Putamen (tissue), 1 donor: ENCODE measurements around the gene PKN3.
"Not testable (repeated sequence)": the region's sequence is repeated elsewhere in the genome, so short reads cannot be mapped to it uniquely, and the experiment has no call there.

Experiments used
- DNase-seq: peaks from one replicate; pipeline ENCODE4 v3.0.0-alpha.2; 2016; ENCODE audit warnings: low spot score

The PKN3 gene

DNA sequence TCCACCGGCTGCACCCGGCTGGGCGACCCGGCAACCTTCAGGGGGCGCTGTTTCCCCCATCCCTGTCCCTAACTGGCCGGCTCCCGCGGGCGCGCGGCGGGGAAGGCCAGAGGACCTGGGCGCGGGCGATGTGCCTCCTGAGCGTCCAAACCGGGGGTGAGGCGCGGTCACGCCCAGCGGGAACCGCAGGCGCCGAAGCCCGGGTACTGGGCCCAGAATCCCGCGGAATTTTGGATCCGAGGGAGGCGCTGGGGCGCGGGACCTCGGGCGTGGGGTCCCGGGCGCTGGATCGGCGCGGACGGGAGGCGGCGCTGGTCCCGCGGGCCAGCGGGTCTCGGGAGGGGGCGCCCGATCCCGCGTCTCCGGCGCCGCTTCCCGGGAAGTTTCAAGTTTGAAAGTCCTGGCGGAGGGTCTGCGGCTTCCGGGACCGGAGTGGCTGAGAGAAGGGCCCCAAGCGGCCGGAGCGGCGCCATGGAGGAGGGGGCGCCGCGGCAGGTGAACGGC, at the start of gene PKN3:
PKN3 (plus strand) TSS at position 59 of the 504 bp plus-strand sequence; CDS start at position 472, 413 bp downstream.
- peak; percentile 55 for DNase-seq

- no peak for DNase-seq
Observed at GRCh38 chr9:128653908-128654307, 48.4 kb upstream of the PKN3 start.

GRCh38 chr9:128654481-128654880, 47.8 kb upstream of the PKN3 start:
- DNase-seq, result no peak

DNA sequence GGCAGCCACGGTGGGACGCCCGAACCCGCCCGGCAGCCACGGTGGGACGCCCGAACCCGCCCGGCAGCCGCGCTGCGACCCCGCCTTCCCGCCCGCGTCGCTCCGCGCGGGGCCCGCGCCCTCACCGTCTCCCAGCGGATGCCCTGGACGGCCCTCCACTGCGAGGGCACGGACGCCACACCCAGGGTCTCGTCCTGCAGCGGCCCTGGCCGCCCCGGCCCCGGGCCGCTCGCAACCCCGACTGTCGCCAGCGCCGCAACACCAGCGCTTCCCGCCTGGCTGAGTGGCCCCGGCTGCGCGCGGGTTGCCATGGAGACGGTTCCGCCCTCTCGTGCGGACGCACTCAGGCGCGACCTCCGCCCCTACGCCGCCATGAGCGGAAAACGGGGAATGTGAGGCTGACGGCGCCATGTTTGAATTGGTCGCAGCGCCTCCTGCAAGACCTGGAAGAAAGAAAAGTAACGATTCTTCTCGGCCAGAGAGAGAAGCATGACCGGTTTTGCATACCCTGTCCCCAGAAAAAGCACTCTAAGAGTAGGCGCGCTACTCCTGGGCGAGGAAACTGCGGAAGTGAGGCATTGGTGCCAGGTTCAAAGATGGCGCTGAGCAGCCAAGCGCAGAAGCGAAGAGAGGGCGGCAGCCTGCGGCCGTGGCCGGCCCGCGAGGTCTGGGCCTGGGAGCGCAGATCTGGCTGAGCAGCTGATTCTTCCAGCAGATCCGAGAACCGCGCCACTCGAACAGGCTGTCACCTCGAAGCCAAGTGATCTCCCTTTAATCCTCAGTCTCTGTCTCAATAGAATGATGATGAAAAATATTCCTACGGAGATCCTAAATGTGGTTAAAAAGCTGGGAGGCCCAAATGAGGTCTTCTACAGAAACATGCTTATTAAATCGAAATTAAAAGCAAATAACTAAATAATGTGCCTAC, 45.6 kb upstream of the PKN3 start, which contains the start of gene DYNC2I2:
DYNC2I2 (minus strand) TSS at position 432 of the 928 bp plus-strand sequence; CDS start at position 311, 121 bp downstream.
- peak; percentile 92 for DNase-seq

DNA sequence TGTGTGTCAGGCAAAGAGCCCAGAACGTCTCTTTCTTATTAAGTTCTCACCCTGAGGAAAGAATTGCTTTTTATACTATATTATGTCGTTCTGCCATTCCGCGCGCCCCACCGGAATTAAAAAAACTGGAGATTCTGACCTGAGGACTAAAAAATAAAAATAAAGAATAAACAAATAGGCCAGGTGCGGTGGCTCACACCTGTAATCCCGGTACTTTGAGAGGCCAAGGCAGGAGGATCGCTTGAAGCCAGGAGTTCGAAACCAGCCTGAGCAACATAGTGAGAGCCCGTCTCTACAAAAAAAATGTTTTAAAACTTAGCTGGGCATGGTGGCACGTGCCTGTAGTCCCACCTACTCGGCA, 45.0 kb upstream of the PKN3 start:
- no peak for DNase-seq

DNA sequence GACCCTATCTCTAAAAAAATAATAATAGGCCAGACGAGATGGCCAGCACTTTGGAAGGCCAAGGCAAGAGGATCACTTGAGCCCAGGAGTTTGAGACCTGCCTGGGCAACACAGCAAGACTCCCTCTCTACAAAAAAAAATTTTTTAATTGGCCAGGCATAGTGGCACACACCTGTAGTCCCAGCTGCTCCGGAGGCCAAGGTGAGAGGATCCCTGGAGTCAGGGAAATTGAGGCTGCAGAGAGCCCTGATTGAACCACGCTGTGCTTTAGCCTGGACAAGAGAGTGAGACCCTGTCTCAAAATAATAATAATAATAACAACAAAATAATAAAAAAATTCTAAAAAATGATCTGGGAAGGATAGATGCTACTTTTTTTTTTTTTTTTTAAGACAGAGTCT, 44.5 kb upstream of the PKN3 start:
- no peak for DNase-seq

DNA sequence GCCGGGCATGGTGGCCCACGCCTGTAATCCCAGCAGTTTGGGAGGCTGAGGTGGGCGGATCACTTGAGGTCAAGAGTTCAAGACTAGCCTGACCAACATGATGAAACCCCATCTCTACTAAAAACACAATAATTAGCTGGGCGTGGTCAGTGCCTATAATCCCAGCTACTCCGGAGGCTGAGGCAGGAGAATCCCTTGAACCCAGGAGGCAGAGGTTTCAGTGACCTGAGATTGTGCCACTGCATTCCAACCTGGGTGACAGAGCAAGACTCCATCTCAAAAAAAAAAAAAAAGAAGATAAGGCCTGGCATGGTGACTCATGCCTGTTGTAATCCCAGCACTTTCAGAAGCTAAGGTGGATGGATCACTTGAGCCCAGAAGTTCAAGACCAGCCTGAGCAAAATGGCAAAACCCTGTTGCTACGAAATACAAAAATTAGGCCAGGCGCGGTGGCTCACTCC, 35.8 kb upstream of the PKN3 start:
- DNase-seq, result not testable (repeated sequence)

- DNase-seq, result no peak
Observed at GRCh38 chr9:128669786-128670185, 32.5 kb upstream of the PKN3 start.

DNA sequence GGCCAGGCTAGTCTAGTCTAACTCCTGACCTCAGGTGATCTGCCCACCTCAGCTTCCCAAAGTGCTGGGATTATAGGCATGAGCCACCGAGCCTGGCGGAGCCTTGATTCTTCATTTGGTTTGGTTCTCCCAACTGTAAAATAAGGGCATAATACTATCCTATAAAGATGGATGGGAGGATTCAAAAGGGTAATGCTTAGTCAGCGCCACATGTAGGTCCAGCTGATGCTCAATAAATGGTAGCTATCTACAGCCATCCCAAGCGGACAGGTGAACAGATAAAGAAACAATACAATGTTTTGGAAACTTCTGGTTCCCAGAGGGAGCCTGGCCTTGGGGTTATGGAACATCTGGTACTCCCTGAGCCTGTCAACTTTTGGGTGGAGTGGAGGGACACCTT, 26.9 kb upstream of the PKN3 start:
- DNase-seq, result no peak

DNA sequence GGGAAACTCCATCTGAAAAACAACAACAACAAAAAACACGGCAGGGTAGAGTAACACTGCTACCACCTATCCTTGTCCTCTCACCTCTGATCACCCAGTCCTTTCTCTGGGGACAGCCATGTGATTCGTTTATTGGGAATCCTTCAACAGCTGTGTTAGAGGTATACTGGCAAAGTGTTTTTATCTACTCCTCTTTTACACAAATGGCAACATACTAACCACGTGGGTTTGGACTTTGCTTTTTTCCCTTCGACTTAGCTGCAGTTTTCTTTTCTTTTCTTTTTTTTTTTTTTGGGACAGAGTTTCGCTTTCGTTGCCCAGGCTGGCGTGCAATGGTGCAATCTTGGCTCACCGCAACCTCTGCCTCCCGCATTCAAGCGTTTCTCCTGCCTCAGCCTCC, 24.5 kb upstream of the PKN3 start:
- no peak for DNase-seq

- no peak for DNase-seq
Observed at GRCh38 chr9:128683340-128684064, 18.8 kb upstream of the PKN3 start.

- no peak for DNase-seq
Observed at GRCh38 chr9:128684065-128684324, 18.3 kb upstream of the PKN3 start.

GRCh38 chr9:128684325-128685199, 17.7 kb upstream of the PKN3 start:
- peak; percentile 34 for DNase-seq

GRCh38 chr9:128685636-128686489, 16.4 kb upstream of the PKN3 start:
- DNase-seq, result no peak

GRCh38 chr9:128687453-128687852, 14.8 kb upstream of the PKN3 start:
- no peak for DNase-seq

- peak; percentile 94 for DNase-seq
Observed at GRCh38 chr9:128688501-128689292, 13.6 kb upstream of the PKN3 start, which contains the start of gene SET. TSS of gene SET (plus strand) at chr9:128689222. CDS start at chr9:128689583, 361 bp downstream.

DNA sequence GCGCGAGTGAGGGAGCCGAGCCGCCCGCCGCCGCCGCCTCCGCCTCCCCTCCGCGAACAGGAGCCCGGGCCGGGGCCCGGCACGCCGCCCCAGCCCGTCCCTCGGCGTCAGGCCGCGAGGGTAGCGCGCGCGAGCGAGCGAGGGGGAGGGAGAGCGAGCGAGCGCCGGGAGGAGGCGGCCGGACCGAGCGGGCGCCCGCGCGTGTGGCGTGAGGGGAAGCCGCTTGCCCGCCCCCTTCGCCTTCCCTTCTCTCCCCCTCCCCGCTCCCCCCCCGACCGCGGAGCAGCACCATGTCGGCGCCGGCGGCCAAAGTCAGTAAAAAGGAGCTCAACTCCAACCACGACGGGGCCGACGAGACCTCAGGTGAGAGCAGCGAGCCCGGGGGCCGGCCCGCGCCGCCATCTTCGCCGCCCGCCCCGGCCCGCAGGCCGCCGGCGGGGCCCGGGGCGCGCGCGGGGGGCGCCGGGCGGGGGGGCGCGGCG, 13.0 kb upstream of the PKN3 start:
- no peak for DNase-seq

DNA sequence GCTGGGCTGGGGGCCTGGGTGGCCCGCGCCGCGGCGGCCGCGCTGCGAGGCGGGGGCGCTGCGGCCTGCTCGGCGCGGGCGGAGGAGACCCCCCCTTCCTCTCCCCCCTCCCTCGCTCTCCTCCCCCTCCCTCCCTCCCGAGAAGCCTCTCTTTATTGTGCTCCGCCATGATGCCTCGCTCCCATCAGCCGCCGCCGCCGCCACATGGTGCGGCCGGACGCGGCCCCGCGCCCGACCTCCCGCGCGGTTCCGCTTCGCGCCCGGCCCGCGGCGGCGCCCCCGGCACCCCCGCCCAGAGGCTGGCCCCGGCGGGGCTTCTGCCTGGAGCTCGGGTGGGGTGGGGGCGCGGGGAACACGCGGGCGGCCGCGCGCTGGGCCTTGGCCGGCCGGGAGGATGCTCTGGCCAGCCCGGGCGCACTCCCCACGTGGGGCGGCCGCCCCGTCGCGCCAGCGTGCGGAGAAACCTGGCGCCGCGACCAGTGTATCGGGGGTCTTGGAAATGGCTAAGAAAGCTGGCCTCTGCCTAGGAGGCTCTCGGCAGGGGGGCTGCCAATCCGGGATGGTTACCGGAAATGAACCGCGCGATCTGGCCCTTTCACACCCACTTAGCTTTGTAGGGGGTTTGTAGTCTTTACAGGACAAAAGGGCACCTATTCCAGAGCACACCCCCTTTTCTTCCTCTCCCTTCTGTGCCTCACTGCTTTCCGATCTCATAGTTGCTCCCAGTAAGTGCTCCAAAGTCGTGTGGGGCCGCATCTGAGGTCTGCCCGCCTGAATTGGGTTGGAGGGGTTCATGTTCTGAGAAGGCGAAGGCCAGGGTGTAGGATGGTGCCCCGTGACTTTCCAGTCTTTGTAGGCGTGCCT, 12.3 kb upstream of the PKN3 start:
- peak; percentile 43 for DNase-seq

- DNase-seq, result no peak
Observed at GRCh38 chr9:128690684-128691034, 11.6 kb upstream of the PKN3 start.
